Adrenal gland (tissue), 5 donors: Measurements from ENCODE around the gene SIRPA.

Experiments used
- CTCF ChIP-seq, 6 experiments: fragments of 450-650 bp in 4 of 6; fragments of 200-600 bp in 2 of 6; sonication (generic) in 1 of 6; IDR thresholded peaks; 1 replicate in 5 of 6; 2 replicates in 1 of 6; pipeline versions ENCODE4 v1.5.1 to v1.8.0; 2016 to 2021; ENCODE audit warnings: antibody characterized with exemption in 6 of 6, mild to moderate bottlenecking in 2 of 6, moderate library complexity in 1 of 6
- POLR2A ChIP-seq, 2 donors: fragments of 450-650 bp; IDR thresholded peaks; one replicate each; pipeline ENCODE4 v1.6.1; 2017; ENCODE audit warnings: antibody characterized with exemption in 2 of 2, mild to moderate bottlenecking in 2 of 2, moderate library complexity in 1 of 2
- donor health status: DM: no; HTN: no; CAD: no.

DNA sequence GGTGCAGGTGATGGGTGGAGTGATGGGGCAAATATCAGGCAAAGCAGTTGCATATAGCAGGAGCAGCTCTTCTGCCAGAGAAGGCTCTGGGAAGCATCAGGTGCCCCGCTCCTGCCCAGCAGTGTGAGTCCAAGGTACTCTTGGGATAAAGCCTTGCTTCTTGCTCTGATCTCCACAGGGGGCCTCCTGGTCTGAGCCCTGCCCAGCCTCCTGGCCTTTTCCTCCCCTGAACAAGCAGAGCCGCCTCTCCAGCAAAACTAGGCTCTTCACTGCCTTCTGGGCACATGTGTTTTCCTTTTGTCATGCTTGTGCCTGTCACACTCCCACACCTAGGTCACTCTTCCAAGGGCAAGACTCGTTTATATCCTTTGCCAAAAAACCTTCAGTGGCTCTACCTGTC, 34.3 kb downstream of the SIRPA start:
- TF ChIP-seq CTCF (IDR thresholded peaks at IDR 0.05) (no peak), POLR2A (IDR thresholded peaks at IDR 0.05) (no peak)
